Sigmoid colon (tissue), 7 donors: ENCODE measurements around the gene CCP110. TPM values are rescaled to one million over a fixed set of nuclear protein-coding genes. Genes with fewer than 3 reads are reported as not detected.
"Not testable (repeated sequence)": the region's sequence is repeated elsewhere in the genome, so short reads cannot be mapped to it uniquely, and the experiment has no call there.

ENCODE experiments used
- DNase-seq: peaks from one replicate; pipeline ENCODE4 v3.0.0-alpha.2; 2019
- H3K27ac ChIP-seq, 4 donors: fragments of 200-600 bp; sonication (generic); one replicate each; pipeline ENCODE4 v1.5.1; 2016 to 2019; ENCODE audit warnings: mild to moderate bottlenecking in 1 of 4
- H3K27me3 ChIP-seq, 3 donors: fragments of 200-600 bp; sonication (generic); one replicate each; pipeline ENCODE4 v1.5.1; 2019; ENCODE audit warnings: mild to moderate bottlenecking in 1 of 3
- H3K36me3 ChIP-seq, 4 donors: fragments of 200-600 bp; sonication (generic); one replicate each; pipeline ENCODE4 v1.5.1; 2016 to 2019
- H3K4me1 ChIP-seq, 4 donors: fragments of 200-600 bp; sonication (generic); one replicate each; pipeline ENCODE4 v1.5.1; 2017 to 2019
- H3K4me3 ChIP-seq, 4 donors: fragments of 200-600 bp; sonication (generic); one replicate each; pipeline ENCODE4 v1.5.1; 2017 to 2019; ENCODE audit warnings: mild to moderate bottlenecking in 2 of 4, moderate library complexity in 1 of 4
- H3K9me3 ChIP-seq, 4 donors: fragments of 200-600 bp in 3 of 4; sonication (generic) in 3 of 4; one replicate each; pipeline versions ENCODE4 v1.5.1 to v1.6.1; 2013 to 2019
- CTCF ChIP-seq, 4 experiments: fragments of 450-650 bp in 3 of 4; fragments of 200-600 bp in 1 of 4; IDR thresholded peaks; one replicate each; pipeline ENCODE4 v1.5.1; 2016 to 2019; ENCODE audit warnings: antibody characterized with exemption in 4 of 4, mild to moderate bottlenecking in 3 of 4, moderate library complexity in 2 of 4
- EP300 ChIP-seq, 4 donors: sonication (generic); formaldehyde crosslinking; IDR thresholded peaks; one replicate each; pipeline ENCODE4 v1.6.1; 2017; ENCODE audit warnings: antibody characterized with exemption in 4 of 4
- POLR2A ChIP-seq, 2 donors: fragments of 450-650 bp; IDR thresholded peaks; one replicate each; pipeline ENCODE4 v1.6.1; 2016; ENCODE audit warnings: antibody characterized with exemption in 2 of 2, mild to moderate bottlenecking in 2 of 2, moderate library complexity in 2 of 2
- POLR2AphosphoS5 ChIP-seq, 4 donors: sonication (generic); formaldehyde crosslinking; IDR thresholded peaks; one replicate each; pipeline ENCODE4 v1.6.1; 2017; ENCODE audit warnings: antibody characterized with exemption in 4 of 4
- WGBS, 2 donors: extraction: QIAGEN DNeasy Blood & Tissue Kit; methylation state at CpG; one replicate each; pipeline ENCODE4 v1.1.7; 2013; 5-methylcytosine and 5-hydroxymethylcytosine counted together
- intact Hi-C: fragments of 100-400 bp; cut with DNase I; formaldehyde crosslinking; loops from one replicate; pipeline ENCODE4 v1.15.1; 2023
- polyA plus RNA-seq, 3 donors: library from polyadenylated mRNA; stranded (reverse); fragments of 200-250 nt; gene quantifications; one replicate each; pipeline ENCODE4 v1.2.3, GENCODE V29; 2013
- total RNA-seq, 4 donors: library from RNA; depleted of rRNA; stranded (reverse); fragments of >200 nt; gene quantifications; one replicate each; pipeline ENCODE4 v1.1.0, GENCODE V29; 2016
- donor health status: healthy with polysubstance abuse.
- donor health status: Bipolar disorder and iron deficiency.
- donor health status: healthy.

Gene CCP110
- total and polyA plus RNA-seq, 7 donors = 2.4 to 20.7 (median 13.3) TPM

- DNase-seq = no peak
- 97 to 98% methylated on average over 3 of the region's 3 CpGs for WGBS, 2 donors
- no peaks in the 10 kb centered on the region for H3K27me3 ChIP-seq
- peaks cover 0 to 19% (median 13%) of the 10 kb centered on the region in 4 donors for H3K4me1 ChIP-seq
- TF ChIP-seq POLR2A (IDR thresholded peaks at IDR 0.05) (no peak), EP300 (IDR thresholded peaks at IDR 0.05) (no peak), CTCF (IDR thresholded peaks at IDR 0.05) (no peak), POLR2AphosphoS5 (IDR thresholded peaks at IDR 0.05) (no peak)
- intact Hi-C loops = loop anchor here (10.0 kb wide), 1 partner anchor 186 kb away; the partner anchor contains the start of genes IQCK and KNOP1
- H3K36me3 ChIP-seq = peaks cover 0 to 31% (median 0%) of the 10 kb centered on the region in 4 donors
- no peaks in the 10 kb centered on the region for H3K9me3 ChIP-seq
- no peak overlapping the region for H3K4me3 ChIP-seq
- no peak overlapping the region for H3K27ac ChIP-seq
Observed at GRCh38 chr16:19528666-19529065, 4.9 kb downstream of the CCP110 start.

GRCh38 chr16:19532601-19533000, 8.9 kb downstream of the CCP110 start:
- no peak overlapping the region for H3K4me3 ChIP-seq
- H3K36me3 ChIP-seq = peaks cover 0 to 57% (median 0%) of the 10 kb centered on the region in 4 donors

GRCh38 chr16:19540241-19540970, 16.7 kb downstream of the CCP110 start:
- 93 to 94% methylated on average over 6 of the region's 6 CpGs for WGBS, 2 donors
- H3K36me3 ChIP-seq = peaks cover 0 to 80% (median 7%) of the 10 kb centered on the region in 4 donors

More at GRCh38 chr16:19532601-19533000, 8.9 kb downstream of the CCP110 start:
- TF ChIP-seq CTCF (IDR thresholded peaks at IDR 0.05) (no peak), POLR2AphosphoS5 (IDR thresholded peaks at IDR 0.05) (no peak), POLR2A (IDR thresholded peaks at IDR 0.05) (no peak), EP300 (IDR thresholded peaks at IDR 0.05) (no peak)
- Histone ChIP-seq H3K27me3 (no peaks in the 10 kb centered on the region), H3K4me1 (no peaks in the 10 kb centered on the region), H3K27ac (no peak overlapping the region), H3K9me3 (no peaks in the 10 kb centered on the region)
- intact Hi-C loops = no loop called here
- no peak for DNase-seq
- WGBS, 2 donors = 43 to 89% methylated on average over 1 of the region's 1 CpG

GRCh38 chr16:19542138-19542821, 18.5 kb downstream of the CCP110 start:
- Histone ChIP-seq H3K9me3 (no peaks in the 10 kb centered on the region), H3K36me3 (peaks cover 0 to 78% (median 10%) of the 10 kb centered on the region in 4 donors), H3K4me1 (no peaks in the 10 kb centered on the region), H3K27me3 (no peaks in the 10 kb centered on the region), H3K27ac (no peak overlapping the region), H3K4me3 (no peak overlapping the region)
- no peak for TF ChIP-seq CTCF (IDR thresholded peaks at IDR 0.05)
- TF ChIP-seq POLR2A (IDR thresholded peaks at IDR 0.05) = no peak
- TF ChIP-seq EP300 (IDR thresholded peaks at IDR 0.05) = no peak
- no peak for TF ChIP-seq POLR2AphosphoS5 (IDR thresholded peaks at IDR 0.05)
- intact Hi-C loops = no loop called here
- 18 to 70% methylated on average over 3 of the region's 3 CpGs for WGBS, 2 donors
- no peak for DNase-seq

More at GRCh38 chr16:19540241-19540970, 16.7 kb downstream of the CCP110 start:
- no peaks in the 10 kb centered on the region for H3K27me3 ChIP-seq
- H3K9me3 ChIP-seq = no peaks in the 10 kb centered on the region
- no peak overlapping the region for H3K27ac ChIP-seq
- no peak overlapping the region for H3K4me3 ChIP-seq
- no peaks in the 10 kb centered on the region for H3K4me1 ChIP-seq
- DNase-seq = no peak
- TF ChIP-seq POLR2A (IDR thresholded peaks at IDR 0.05) (no peak), CTCF (IDR thresholded peaks at IDR 0.05) (no peak), POLR2AphosphoS5 (IDR thresholded peaks at IDR 0.05) (no peak), EP300 (IDR thresholded peaks at IDR 0.05) (no peak)
- intact Hi-C loops = no loop called here

- peaks cover 0 to 84% (median 10%) of the 10 kb centered on the region in 4 donors for H3K36me3 ChIP-seq
- H3K27me3 ChIP-seq, H3K4me1 ChIP-seq, DNase-seq, H3K4me3 ChIP-seq, H3K9me3 ChIP-seq, intact Hi-C loops, H3K27ac ChIP-seq: not testable (repeated sequence)
- 83 to 84% methylated on average over 10 of the region's 10 CpGs for WGBS, 2 donors
Observed at GRCh38 chr16:19543278-19543996, 19.7 kb downstream of the CCP110 start.
